ENCODE results near the gene AIFM2.

Gene AIFM2

GRCh38 chr10:70063418-70064098, 69.1 kb downstream of the AIFM2 start:
- no peak for DNase-seq (ENCODE audit: extremely low read depth in 1 of 2, low read depth in 1 of 2)

Measured in stimulated activated CD8-positive, alpha-beta memory T cell treated with anti-CD3 and anti-CD28 coated beads, Interleukin-7, amount 100 ng/mL, for 48 hours (primary cell).